HepG2 (cell line): ENCODE results near the gene CD58. TPM values are rescaled to one million over a fixed set of nuclear protein-coding genes. Genes with fewer than 3 reads are reported as not detected.

Source experiments
- CAMTA2 ChIP-seq: sonication (generic); formaldehyde crosslinking; IDR thresholded peaks from 2 replicates; pipeline ENCODE4 v1.4.0; 2020; ENCODE audit warnings: mild to moderate bottlenecking, missing genetic modification reagents, borderline replicate concordance
- GMEB2 ChIP-seq: IDR thresholded peaks from 2 replicates; pipeline ENCODE4 v1.6.1; 2016; ENCODE audit warnings: missing biosample characterization, missing genetic modification reagents, low read depth
- HNF4A ChIP-seq: sonication (generic); formaldehyde crosslinking; IDR thresholded peaks from 2 replicates; pipeline ENCODE4 v1.4.0; 2020; ENCODE audit warnings: missing genetic modification reagents
- SALL1 ChIP-seq: sonication (generic); formaldehyde crosslinking; IDR thresholded peaks from 2 replicates; pipeline ENCODE4 v1.8.0; 2022; ENCODE audit warnings: mild to moderate bottlenecking, missing genetic modification reagents
- THAP7 ChIP-seq: sonication (generic); formaldehyde crosslinking; IDR thresholded peaks from 2 replicates; pipeline ENCODE4 v1.8.1; 2023; ENCODE audit warnings: mild to moderate bottlenecking, missing genetic modification reagents
- TRIM22 ChIP-seq: fragments of 450-650 bp; IDR thresholded peaks from 2 replicates; pipeline ENCODE4 v1.6.1; 2017
- USF2 ChIP-seq, 2 experiments: sonication (generic) in 1 of 2; formaldehyde crosslinking in 1 of 2; IDR thresholded peaks; 2 replicates each; pipeline versions ENCODE4 v1.5.1 to v1.6.1; 2011 to 2020; ENCODE audit warnings: borderline replicate concordance in 1 of 2, low read depth in 1 of 2, low read length in 1 of 2, mild to moderate bottlenecking in 1 of 2, missing genetic modification reagents in 1 of 2, moderate library complexity in 1 of 2
- ZBTB10 ChIP-seq: sonication (generic); formaldehyde crosslinking; IDR thresholded peaks from 2 replicates; pipeline ENCODE4 v1.4.0; 2020; ENCODE audit warnings: missing genetic modification reagents, borderline replicate concordance
- ZFP1 ChIP-seq: IDR thresholded peaks from 2 replicates; pipeline ENCODE4 v1.6.1; 2016
- ZFP36L1 ChIP-seq: sonication (generic); formaldehyde crosslinking; IDR thresholded peaks from 2 replicates; pipeline ENCODE4 v1.8.0; 2022; ENCODE audit warnings: mild to moderate bottlenecking, missing genetic modification reagents, moderate library complexity
- ZIK1 ChIP-seq: sonication (generic); formaldehyde crosslinking; IDR thresholded peaks from 2 replicates; pipeline ENCODE4 v1.5.0; 2020; ENCODE audit warnings: mild to moderate bottlenecking, low read depth, missing genetic modification reagents, borderline replicate concordance
- ZNF44 ChIP-seq: sonication (generic); formaldehyde crosslinking; IDR thresholded peaks from 2 replicates; pipeline ENCODE4 v1.5.1; 2020; ENCODE audit warnings: mild to moderate bottlenecking, missing genetic modification reagents
- ZNF513 ChIP-seq: sonication (generic); formaldehyde crosslinking; conservative IDR thresholded peaks from 2 replicates; pipeline ENCODE4 v1.5.0; 2020; ENCODE audit warnings: missing genetic modification reagents
- ZNF547 ChIP-seq: sonication (generic); formaldehyde crosslinking; IDR thresholded peaks from 2 replicates; pipeline ENCODE4 v1.5.1; 2020; ENCODE audit warnings: mild to moderate bottlenecking, missing genetic modification reagents
- ZNF75D ChIP-seq: sonication (generic); formaldehyde crosslinking; IDR thresholded peaks from 2 replicates; pipeline ENCODE4 v1.8.1; 2023; ENCODE audit warnings: missing genetic modification reagents, mild to moderate bottlenecking, borderline replicate concordance
- ZNF879 ChIP-seq: sonication (generic); formaldehyde crosslinking; IDR thresholded peaks from 2 replicates; pipeline ENCODE4 v1.8.1; 2023; ENCODE audit warnings: missing genetic modification reagents
- polyA plus RNA-seq, 8 experiments: library from polyadenylated mRNA; depleted of rRNA in 3 of 8; stranded (reverse) in 7 of 8; unstranded in 1 of 8; fragments of >200 nt; fragmentation: Illumina TruSeq in 4 of 8; extraction: Trizol in 4 of 8; gene quantifications; 2 replicates each; pipeline versions ENCODE4 v1.2.1 to v1.2.3, GENCODE V29; 2011 to 2016; ENCODE audit warnings: low read depth in 4 of 8, missing spikeins in 1 of 8, mixed read lengths in 1 of 8; ENCODE audit not compliant: insufficient read depth in 1 of 8
- total RNA-seq, 5 experiments: library from RNA; depleted of rRNA; stranded (reverse); fragments of >200 nt; fragmentation: Illumina TruSeq; extraction: Trizol; gene quantifications; 2 replicates each; pipeline ENCODE4 v1.2.3, GENCODE V29; 2016; ENCODE audit warnings: low read depth in 1 of 5

Gene CD58
- total and polyA plus RNA-seq, 2 of the 13 experiments (the other 11 are each of a cell fraction or from before 2014, with no cell fraction given): 9.4 to 13.5 TPM

GRCh38 chr1:116474921-116475849, 95.6 kb downstream of the CD58 start (continued):
- TF ChIP-seq TRIM22: no peak
- no peak for TF ChIP-seq GMEB2 (CRISPR knock-in tag)
- peak; percentile 55 for TF ChIP-seq USF2 (IDR thresholded peaks at IDR 0.05; ENCODE audit: low read depth, low read length)
- peak; percentile 84 for TF ChIP-seq USF2 (CRISPR knock-in tag; IDR thresholded peaks at IDR 0.05; ENCODE audit: borderline replicate concordance)
- 0 out of 2 replicates have a peak, but pooled peaks have one; percentile 17 for TF ChIP-seq ZNF547 (CRISPR knock-in tag)
- no peak for TF ChIP-seq ZBTB10 (CRISPR knock-in tag)
- no peak for TF ChIP-seq ZNF513 (CRISPR knock-in tag)
- no peak for TF ChIP-seq ZNF75D
- no peak for TF ChIP-seq ZNF44 (CRISPR knock-in tag)
- peak; percentile 66; the same call in 1 of the 2 replicates for TF ChIP-seq ZFP36L1 (CRISPR knock-in tag)
- TF ChIP-seq HNF4A (CRISPR knock-in tag): peak; percentile 96
- TF ChIP-seq SALL1 (CRISPR knock-in tag): peak; percentile 98
- no peak for TF ChIP-seq ZIK1 (CRISPR knock-in tag)
- peak; percentile 29; the same call in 1 of the 2 replicates for TF ChIP-seq THAP7 (CRISPR knock-in tag)
- peak; percentile 79; the same call in 1 of the 2 replicates for TF ChIP-seq CAMTA2 (CRISPR knock-in tag)
- TF ChIP-seq ZNF879 (CRISPR knock-in tag): no peak
- peak; percentile 49 for TF ChIP-seq ZFP1 (CRISPR knock-in tag)
